H9 (cell line): ENCODE data around the gene FAM53C. TPM values are rescaled to one million over a fixed set of nuclear protein-coding genes. Genes with fewer than 3 reads are reported as not detected.

Source experiments
- DNase-seq: peaks from one replicate; pipeline ENCODE4 v3.0.0-alpha.2; 2017
- H2AFZ ChIP-seq: one replicate; pipeline ENCODE4 v1.6.1; 2013; ENCODE audit warnings: mild to moderate bottlenecking, low read length, control low read depth, moderate library complexity
- H2AK5ac ChIP-seq: 2 replicates; pipeline ENCODE4 v1.6.1; 2013; ENCODE audit warnings: low read length, control low read depth, mixed read lengths; ENCODE audit not compliant: insufficient read length
- H2BK120ac ChIP-seq: one replicate; pipeline ENCODE4 v1.6.1; 2013; ENCODE audit warnings: low read depth, mild to moderate bottlenecking, low read length, control low read depth, inconsistent platforms; ENCODE audit not compliant: poor library complexity, severe bottlenecking
- H2BK12ac ChIP-seq: 2 replicates; pipeline ENCODE4 v1.6.1; 2013; ENCODE audit warnings: low read length, control low read depth, mixed read lengths, low read depth; ENCODE audit not compliant: insufficient read length
- H2BK15ac ChIP-seq: 2 replicates; pipeline ENCODE4 v1.6.1; 2013; ENCODE audit warnings: low read depth, low read length, control low read depth
- H2BK20ac ChIP-seq: one replicate; pipeline ENCODE4 v1.6.1; 2013; ENCODE audit warnings: low read depth, mild to moderate bottlenecking, low read length, control low read depth, inconsistent platforms; ENCODE audit not compliant: poor library complexity, severe bottlenecking
- H2BK5ac ChIP-seq: 2 replicates; pipeline ENCODE4 v1.6.1; 2013; ENCODE audit warnings: low read length, control low read depth, mixed read lengths; ENCODE audit not compliant: insufficient read length
- H3K14ac ChIP-seq: 2 replicates; pipeline ENCODE4 v1.6.1; 2013; ENCODE audit warnings: low read length, control low read depth; ENCODE audit not compliant: insufficient read depth
- H3K18ac ChIP-seq: 2 replicates; pipeline ENCODE4 v1.6.1; 2013; ENCODE audit warnings: low read depth, mild to moderate bottlenecking, mixed read lengths, low read length, control low read depth; ENCODE audit not compliant: insufficient read length
- H3K23ac ChIP-seq: 2 replicates; pipeline ENCODE4 v1.6.1; 2013; ENCODE audit warnings: low read length, control low read depth, mixed read lengths, low read depth; ENCODE audit not compliant: insufficient read length
- H3K23me2 ChIP-seq: 2 replicates; pipeline ENCODE4 v1.6.1; 2013; ENCODE audit warnings: low read depth, mild to moderate bottlenecking, mixed read lengths, low read length, control low read depth; ENCODE audit not compliant: insufficient read length, poor library complexity, severe bottlenecking
- H3K27ac ChIP-seq: 2 replicates; pipeline ENCODE4 v1.5.1; 2013; ENCODE audit warnings: low read length, control low read depth, mixed read lengths, low read depth; ENCODE audit not compliant: insufficient read length
- H3K27me3 ChIP-seq: 2 replicates; pipeline ENCODE4 v1.6.1; 2013; ENCODE audit warnings: low read length, control low read depth, inconsistent platforms; ENCODE audit not compliant: insufficient read depth
- H3K4ac ChIP-seq: 2 replicates; pipeline ENCODE4 v1.6.1; 2013; ENCODE audit warnings: low read depth, mild to moderate bottlenecking, control low read depth, inconsistent platforms, low read length, moderate library complexity
- H3K4me1 ChIP-seq: 2 replicates; pipeline ENCODE4 v1.6.1; 2013; ENCODE audit warnings: low read length, control low read depth, inconsistent platforms; ENCODE audit not compliant: insufficient read depth
- H3K4me2 ChIP-seq: 2 replicates; pipeline ENCODE4 v1.6.1; 2013; ENCODE audit warnings: low read length, control low read depth, mixed read lengths; ENCODE audit not compliant: insufficient read length, insufficient read depth
- H3K56ac ChIP-seq: 2 replicates; pipeline ENCODE4 v1.6.1; 2013; ENCODE audit warnings: low read depth, mild to moderate bottlenecking, mixed read lengths, low read length, control low read depth; ENCODE audit not compliant: insufficient read length
- H3K79me1 ChIP-seq: 2 replicates; pipeline ENCODE4 v1.6.1; 2013; ENCODE audit warnings: low read depth, mild to moderate bottlenecking, moderate library complexity, low read length, control low read depth, inconsistent platforms; ENCODE audit not compliant: insufficient read depth, poor library complexity, severe bottlenecking
- H3K79me2 ChIP-seq: 2 replicates; pipeline ENCODE4 v1.6.1; 2013; ENCODE audit warnings: low read length, control low read depth, inconsistent platforms; ENCODE audit not compliant: insufficient read depth
- H3K9ac ChIP-seq: 2 replicates; pipeline ENCODE4 v1.6.1; 2013; ENCODE audit warnings: low read length, control low read depth, mixed read lengths; ENCODE audit not compliant: insufficient read length; ENCODE audit errors: extremely low read depth
- H3K9me3 ChIP-seq: one replicate; pipeline ENCODE4 v1.6.1; 2013; ENCODE audit warnings: low read depth, low read length, inconsistent platforms; ENCODE audit not compliant: control insufficient read depth
- H3T11ph ChIP-seq: one replicate; pipeline ENCODE4 v1.6.1; 2013; ENCODE audit warnings: mild to moderate bottlenecking, low read length, control low read depth, inconsistent platforms
- H4K20me1 ChIP-seq: one replicate; pipeline ENCODE4 v1.6.1; 2013; ENCODE audit not compliant: control insufficient read depth, insufficient read length, insufficient read depth
- H4K5ac ChIP-seq: 2 replicates; pipeline ENCODE4 v1.6.1; 2013; ENCODE audit warnings: low read depth, mild to moderate bottlenecking, mixed read lengths, low read length, control low read depth; ENCODE audit not compliant: insufficient read length
- H4K8ac ChIP-seq: replicated peaks from 2 replicates; pipeline ENCODE4 v1.6.1; 2013; ENCODE audit warnings: low read length, control low read depth, mixed read lengths, low read depth; ENCODE audit not compliant: insufficient read length
- H4K91ac ChIP-seq: 2 replicates; pipeline ENCODE4 v1.6.1; 2013; ENCODE audit warnings: low read depth, mild to moderate bottlenecking, moderate library complexity, mixed read lengths, low read length, control low read depth; ENCODE audit not compliant: insufficient read length
- H3K27ac Mint-ChIP-seq, 3 experiments: 2 replicates in 2 of 3; 3 replicates in 1 of 3; pipeline ENCODE4 v1.8.0; 2020 to 2021; ENCODE audit warnings: mixed read lengths in 3 of 3, mild to moderate bottlenecking in 1 of 3, moderate library complexity in 1 of 3
- H3K27me3 Mint-ChIP-seq: 2 replicates; pipeline ENCODE4 v1.8.0; 2021; ENCODE audit warnings: low read depth, mild to moderate bottlenecking, moderate library complexity, mixed read lengths
- H3K36me3 Mint-ChIP-seq, 3 experiments: 2 replicates in 2 of 3; 3 replicates in 1 of 3; pipeline ENCODE4 v1.8.0; 2020 to 2021; ENCODE audit warnings: low read depth in 3 of 3, mixed read lengths in 3 of 3; ENCODE audit not compliant: insufficient read depth in 1 of 3
- H3K4me1 Mint-ChIP-seq, 2 experiments: 2 replicates each; pipeline ENCODE4 v1.8.0; 2020; ENCODE audit warnings: mixed read lengths in 2 of 2
- H3K4me3 Mint-ChIP-seq, 2 experiments: 2 replicates in 1 of 2; 3 replicates in 1 of 2; pipeline ENCODE4 v1.8.0; 2020 to 2021; ENCODE audit warnings: mild to moderate bottlenecking in 2 of 2, mixed read lengths in 2 of 2, moderate library complexity in 1 of 2
- H3K9me3 Mint-ChIP-seq, 2 experiments: 2 replicates in 1 of 2; 3 replicates in 1 of 2; pipeline ENCODE4 v1.8.0; 2020; ENCODE audit warnings: mild to moderate bottlenecking in 2 of 2, mixed read lengths in 2 of 2, moderate library complexity in 1 of 2
- WGBS: extraction: QIAGEN DNeasy Blood & Tissue Kit; methylation state at CpG from one replicate; pipeline ENCODE4 v1.1.7; 2013; ENCODE audit warnings: missing lambda C conversion rate, low lambda C conversion rate, mixed read lengths; ENCODE audit not compliant: insufficient read length; ENCODE audit errors: extremely low coverage; 5-methylcytosine and 5-hydroxymethylcytosine counted together
- total RNA-seq: library from RNA; stranded (reverse); gene quantifications from 2 replicates; pipeline ENCODE4 v1.2.1, GENCODE V29; 2021
- TF ChIP-seq, protein P1 (sequence below): fragments of 200-600 bp; sonication (generic); conservative IDR thresholded peaks from 3 replicates; pipeline ENCODE4 v1.8.0; 2021; ENCODE audit warnings: antibody characterized with exemption, mild to moderate bottlenecking

Gene FAM53C
- total RNA-seq, 1 experiment from 2014 or later: 59.6 TPM

- Histone ChIP-seq H3K14ac (no peak overlapping the region), H3K79me2 (peaks cover 26% of the 10 kb centered on the region; the same call in 1 of the 2 replicates), H4K20me1 (no peaks in the 10 kb centered on the region), H2BK20ac (no peak overlapping the region), H3K4me1 (peaks cover 6% of the 10 kb centered on the region), H3K27me3 (no peaks in the 10 kb centered on the region), H3K23me2 (peaks cover 9% of the 10 kb centered on the region), H2BK15ac (no peak overlapping the region), H4K8ac (no peak overlapping the region), H3K18ac (no peak overlapping the region), H3K79me1 (peaks cover 4% of the 10 kb centered on the region), H3K9me3 (no peaks in the 10 kb centered on the region), H3K27ac (peak overlapping the region; percentile 44), H3K56ac (no peak overlapping the region), H3K9ac (peak overlapping the region; percentile 24), H4K91ac (no peak overlapping the region), H3K23ac (no peak overlapping the region), H4K5ac (no peak overlapping the region), H2BK12ac (no peak overlapping the region), H2BK120ac (no peak overlapping the region), H3K4me2 (peak overlapping the region; percentile 88), H2AFZ (no peak overlapping the region), H3T11ph (no peak overlapping the region), H2AK5ac (no peak overlapping the region), H2BK5ac (no peak overlapping the region), H3K4ac (no peak overlapping the region)
- Mint-ChIP-seq H3K27me3 (no peaks in the 10 kb centered on the region), H3K36me3 (peaks cover under 1 to 20% (median 14%) of the 10 kb centered on the region in 3 experiments; a peak in 5 of 7 replicates), H3K27ac (peak overlapping the region; percentile 12 to 99 (median 98); a peak in 6 of 7 replicates), H3K9me3 (peaks cover 0 to 4% of the 10 kb centered on the region in 2 experiments; a peak in 1 of 5 replicates), H3K4me3 (peak overlapping the region; percentile 88 to 98), H3K4me1 (peaks cover 24 to 28% of the 10 kb centered on the region in 2 experiments)
- no CpG with 5 or more reads among the region's 5 CpGs for WGBS
- TF ChIP-seq, protein P1, sequence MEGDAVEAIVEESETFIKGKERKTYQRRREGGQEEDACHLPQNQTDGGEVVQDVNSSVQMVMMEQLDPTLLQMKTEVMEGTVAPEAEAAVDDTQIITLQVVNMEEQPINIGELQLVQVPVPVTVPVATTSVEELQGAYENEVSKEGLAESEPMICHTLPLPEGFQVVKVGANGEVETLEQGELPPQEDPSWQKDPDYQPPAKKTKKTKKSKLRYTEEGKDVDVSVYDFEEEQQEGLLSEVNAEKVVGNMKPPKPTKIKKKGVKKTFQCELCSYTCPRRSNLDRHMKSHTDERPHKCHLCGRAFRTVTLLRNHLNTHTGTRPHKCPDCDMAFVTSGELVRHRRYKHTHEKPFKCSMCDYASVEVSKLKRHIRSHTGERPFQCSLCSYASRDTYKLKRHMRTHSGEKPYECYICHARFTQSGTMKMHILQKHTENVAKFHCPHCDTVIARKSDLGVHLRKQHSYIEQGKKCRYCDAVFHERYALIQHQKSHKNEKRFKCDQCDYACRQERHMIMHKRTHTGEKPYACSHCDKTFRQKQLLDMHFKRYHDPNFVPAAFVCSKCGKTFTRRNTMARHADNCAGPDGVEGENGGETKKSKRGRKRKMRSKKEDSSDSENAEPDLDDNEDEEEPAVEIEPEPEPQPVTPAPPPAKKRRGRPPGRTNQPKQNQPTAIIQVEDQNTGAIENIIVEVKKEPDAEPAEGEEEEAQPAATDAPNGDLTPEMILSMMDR: no peak
- no peak for DNase-seq
Measured at GRCh38 chr5:138354387-138354786, 16.3 kb downstream of the FAM53C start.
